ENCODE measurements around the gene GSKIP. TPM values are rescaled to one million over a fixed set of nuclear protein-coding genes. Genes with fewer than 3 reads are reported as not detected.

Gene GSKIP
- polyA plus RNA-seq, 1 of the 3 experiments (the other 2 are of a cell fraction), result 13.6 TPM

- TF ChIP-seq USF1 (IDR thresholded peaks at IDR 0.05; ENCODE audit: borderline replicate concordance, low read depth), result no peak
- no peak for TF ChIP-seq RCOR1 (IDR thresholded peaks at IDR 0.05; ENCODE audit: low read length)
- TF ChIP-seq IRF3 (IDR thresholded peaks at IDR 0.05; ENCODE audit: low read depth, low read length), result no peak
These were observed 46.8 kb downstream of the GSKIP start (continued) for GRCh38 chr14:96410119-96410518.

- no peak overlapping the region for H3K4me2 ChIP-seq
- WGBS (ENCODE audit: low lambda C conversion rate), result 61% methylated on average over 5 of the region's 5 CpGs
- H3K36me3 ChIP-seq (replicated peaks in 1 of 2; ENCODE audit: control insufficient read depth in 1 of 2, insufficient read depth in 2 of 2, low read length in 1 of 2), result no peaks in the 10 kb centered on the region
- POLR2A ChIA-PET, result no interaction called here
- H2AFZ ChIP-seq (ENCODE audit: low read depth), result no peak overlapping the region
- TF ChIP-seq POLR2AphosphoS5 (IDR thresholded peaks at IDR 0.05; ENCODE audit: low read depth, low read length) (no peak), GATA2 (CRISPR knock-in tag; IDR thresholded peaks at IDR 0.05) (no peak)
- CTCF ChIA-PET, result no interaction called here
- no peaks in the 10 kb centered on the region for H4K20me1 ChIP-seq (ENCODE audit: insufficient read depth)
- H3K9ac ChIP-seq, result no peak overlapping the region
- H3K4me1 ChIP-seq (ENCODE audit: control insufficient read depth in 1 of 2, insufficient read depth in 2 of 2, low read depth in 1 of 2, low read length in 1 of 2), result no peaks in the 10 kb centered on the region
- H3F3A ChIP-seq (replicated peaks; ENCODE audit: insufficient read depth), result no peaks in the 10 kb centered on the region
- H3K79me2 ChIP-seq (ENCODE audit: insufficient read depth), result no peaks in the 10 kb centered on the region
- DNase-seq, result no peak
- no peaks in the 10 kb centered on the region for H3K27me3 ChIP-seq (ENCODE audit: insufficient read depth)
- no peaks in the 10 kb centered on the region for H3K9me3 ChIP-seq
- no peak overlapping the region for H3K27ac ChIP-seq (ENCODE audit: low read depth in 2 of 2, low read length in 1 of 2)
- H3K4me3 ChIP-seq (ENCODE audit: low read depth in 2 of 2, low read length in 1 of 2), result no peak overlapping the region
- H3K9me2 ChIP-seq, result no peaks in the 10 kb centered on the region
These were observed 50.2 kb downstream of the GSKIP start for GRCh38 chr14:96413526-96413925.

GRCh38 chr14:96415559-96415958 is 52.2 kb downstream of the GSKIP start:
- no peak overlapping the region for H3K27ac ChIP-seq (ENCODE audit: low read depth in 2 of 2, low read length in 1 of 2)
- ChIA-PET POLR2A (no interaction called here), CTCF (interaction anchor here (1.7 to 3.9 kb wide), 4 partner anchors 9 to 315 kb away, joined by 7 to 16 read pairs (median 8); no protein-coding TSS in a partner anchor)
- H3K36me3 ChIP-seq (replicated peaks in 1 of 2; ENCODE audit: control insufficient read depth in 1 of 2, insufficient read depth in 2 of 2, low read length in 1 of 2), result no peaks in the 10 kb centered on the region
- H3K9me3 ChIP-seq, result no peaks in the 10 kb centered on the region
- H4K20me1 ChIP-seq (ENCODE audit: insufficient read depth), result no peaks in the 10 kb centered on the region
- no peaks in the 10 kb centered on the region for H3K79me2 ChIP-seq (ENCODE audit: insufficient read depth)
- no peak overlapping the region for H3K4me3 ChIP-seq (ENCODE audit: low read depth in 2 of 2, low read length in 1 of 2)
- H2AFZ ChIP-seq (ENCODE audit: low read depth), result no peak overlapping the region
- H3F3A ChIP-seq (replicated peaks; ENCODE audit: insufficient read depth), result no peaks in the 10 kb centered on the region
- no peak overlapping the region for H3K4me2 ChIP-seq
- H3K27me3 ChIP-seq (ENCODE audit: insufficient read depth), result no peaks in the 10 kb centered on the region
- H3K9me2 ChIP-seq, result no peaks in the 10 kb centered on the region
- no peak for DNase-seq
- H3K9ac ChIP-seq, result no peak overlapping the region
- no peaks in the 10 kb centered on the region for H3K4me1 ChIP-seq (ENCODE audit: control insufficient read depth in 1 of 2, insufficient read depth in 2 of 2, low read depth in 1 of 2, low read length in 1 of 2)
- WGBS (ENCODE audit: low lambda C conversion rate), result 93% methylated on average over 2 of the region's 2 CpGs
- TF ChIP-seq USF2 (IDR thresholded peaks at IDR 0.05; ENCODE audit: borderline replicate concordance, low read depth, low read length) (no peak), GATA2 (CRISPR knock-in tag; IDR thresholded peaks at IDR 0.05) (no peak), POLR2AphosphoS5 (IDR thresholded peaks at IDR 0.05; ENCODE audit: low read depth, low read length) (no peak), MEF2A (IDR thresholded peaks at IDR 0.05; ENCODE audit: borderline replicate concordance, low read depth) (no peak), CTCF (IDR thresholded peaks at IDR 0.05) (no peak), TCF12 (IDR thresholded peaks at IDR 0.05) (no peak), FOXM1 (IDR thresholded peaks at IDR 0.05; ENCODE audit: low read depth) (no peak), MAX (IDR thresholded peaks at IDR 0.05; ENCODE audit: low read depth) (no peak), FOXJ3 (CRISPR knock-in tag; IDR thresholded peaks at IDR 0.05) (no peak)
